ENCODE data around the gene PAX5. TPM values are rescaled to one million over a fixed set of nuclear protein-coding genes. Genes with fewer than 3 reads are reported as not detected.
A peak's percentile ranks its signal among the peaks of the same experiment; 100 is the strongest.

PAX5 gene
- polyA plus RNA-seq, 1 of the 3 experiments (the other 2 are of a cell fraction) = 0.05 TPM

DNA sequence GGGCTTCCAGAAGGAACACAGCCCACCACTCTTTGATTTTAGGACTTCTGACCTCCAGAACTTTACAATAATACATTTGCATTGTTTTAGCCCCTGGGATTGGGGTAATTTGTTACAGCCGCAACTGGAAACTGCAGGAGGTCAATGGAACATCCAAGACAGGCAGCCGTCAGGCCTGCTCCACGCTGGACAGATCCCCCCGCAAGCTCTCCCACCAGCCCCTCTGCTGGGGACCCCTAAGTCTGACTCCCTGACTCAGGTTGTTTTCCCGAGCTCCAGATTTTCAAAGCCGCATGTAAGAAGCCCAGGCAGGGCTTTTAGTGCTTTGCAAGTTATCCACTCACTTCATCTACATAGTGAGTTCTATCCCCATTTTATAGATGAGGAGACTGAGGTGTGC lies 127.6 kb downstream of the PAX5 start:
- no peak overlapping the region for H3K4me3 ChIP-seq (ENCODE audit: low read depth in 2 of 2, low read length in 1 of 2)
- DNase-seq = no peak
- no peaks in the 10 kb centered on the region for H3K9me2 ChIP-seq
- H3F3A ChIP-seq (replicated peaks; ENCODE audit: insufficient read depth) = no peaks in the 10 kb centered on the region
- H3K9me3 ChIP-seq = no peaks in the 10 kb centered on the region
- H3K4me2 ChIP-seq = no peak overlapping the region
- peaks cover 3 to 10% of the 10 kb centered on the region in 2 experiments; a peak in 1 of 4 replicates for H3K4me1 ChIP-seq (ENCODE audit: control insufficient read depth in 1 of 2, insufficient read depth in 2 of 2, low read depth in 1 of 2, low read length in 1 of 2)
- no peaks in the 10 kb centered on the region for H3K79me2 ChIP-seq (ENCODE audit: insufficient read depth)
- H3K27ac ChIP-seq (ENCODE audit: low read depth in 2 of 2, low read length in 1 of 2) = no peak overlapping the region
- H3K36me3 ChIP-seq (replicated peaks in 1 of 2; ENCODE audit: control insufficient read depth in 1 of 2, insufficient read depth in 2 of 2, low read length in 1 of 2) = no peaks in the 10 kb centered on the region
- H3K27me3 ChIP-seq (ENCODE audit: insufficient read depth) = peaks cover 30% of the 10 kb centered on the region; the same call in 1 of the 2 replicates
- WGBS (ENCODE audit: low lambda C conversion rate) = 82% methylated on average over 5 of the region's 6 CpGs
- H3K9ac ChIP-seq = no peak overlapping the region
- H2AFZ ChIP-seq (ENCODE audit: low read depth) = no peak overlapping the region
- CTCF ChIA-PET = interaction anchor here (0.8 to 2.4 kb wide), 3 partner anchors 15 to 89 kb away, joined by 3 to 8 read pairs (median 5); no protein-coding TSS in a partner anchor
- POLR2A ChIA-PET = no interaction called here
- H4K20me1 ChIP-seq (ENCODE audit: insufficient read depth) = no peaks in the 10 kb centered on the region
- TF ChIP-seq, protein P1, sequence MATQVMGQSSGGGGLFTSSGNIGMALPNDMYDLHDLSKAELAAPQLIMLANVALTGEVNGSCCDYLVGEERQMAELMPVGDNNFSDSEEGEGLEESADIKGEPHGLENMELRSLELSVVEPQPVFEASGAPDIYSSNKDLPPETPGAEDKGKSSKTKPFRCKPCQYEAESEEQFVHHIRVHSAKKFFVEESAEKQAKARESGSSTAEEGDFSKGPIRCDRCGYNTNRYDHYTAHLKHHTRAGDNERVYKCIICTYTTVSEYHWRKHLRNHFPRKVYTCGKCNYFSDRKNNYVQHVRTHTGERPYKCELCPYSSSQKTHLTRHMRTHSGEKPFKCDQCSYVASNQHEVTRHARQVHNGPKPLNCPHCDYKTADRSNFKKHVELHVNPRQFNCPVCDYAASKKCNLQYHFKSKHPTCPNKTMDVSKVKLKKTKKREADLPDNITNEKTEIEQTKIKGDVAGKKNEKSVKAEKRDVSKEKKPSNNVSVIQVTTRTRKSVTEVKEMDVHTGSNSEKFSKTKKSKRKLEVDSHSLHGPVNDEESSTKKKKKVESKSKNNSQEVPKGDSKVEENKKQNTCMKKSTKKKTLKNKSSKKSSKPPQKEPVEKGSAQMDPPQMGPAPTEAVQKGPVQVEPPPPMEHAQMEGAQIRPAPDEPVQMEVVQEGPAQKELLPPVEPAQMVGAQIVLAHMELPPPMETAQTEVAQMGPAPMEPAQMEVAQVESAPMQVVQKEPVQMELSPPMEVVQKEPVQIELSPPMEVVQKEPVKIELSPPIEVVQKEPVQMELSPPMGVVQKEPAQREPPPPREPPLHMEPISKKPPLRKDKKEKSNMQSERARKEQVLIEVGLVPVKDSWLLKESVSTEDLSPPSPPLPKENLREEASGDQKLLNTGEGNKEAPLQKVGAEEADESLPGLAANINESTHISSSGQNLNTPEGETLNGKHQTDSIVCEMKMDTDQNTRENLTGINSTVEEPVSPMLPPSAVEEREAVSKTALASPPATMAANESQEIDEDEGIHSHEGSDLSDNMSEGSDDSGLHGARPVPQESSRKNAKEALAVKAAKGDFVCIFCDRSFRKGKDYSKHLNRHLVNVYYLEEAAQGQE (IDR thresholded peaks at IDR 0.05; ENCODE audit: low read depth, low read length) = 0 out of 2 replicates have a peak, but pooled peaks have one; percentile 35
- no peak for TF ChIP-seq FOXM1 (IDR thresholded peaks at IDR 0.05; ENCODE audit: low read depth)

DNA sequence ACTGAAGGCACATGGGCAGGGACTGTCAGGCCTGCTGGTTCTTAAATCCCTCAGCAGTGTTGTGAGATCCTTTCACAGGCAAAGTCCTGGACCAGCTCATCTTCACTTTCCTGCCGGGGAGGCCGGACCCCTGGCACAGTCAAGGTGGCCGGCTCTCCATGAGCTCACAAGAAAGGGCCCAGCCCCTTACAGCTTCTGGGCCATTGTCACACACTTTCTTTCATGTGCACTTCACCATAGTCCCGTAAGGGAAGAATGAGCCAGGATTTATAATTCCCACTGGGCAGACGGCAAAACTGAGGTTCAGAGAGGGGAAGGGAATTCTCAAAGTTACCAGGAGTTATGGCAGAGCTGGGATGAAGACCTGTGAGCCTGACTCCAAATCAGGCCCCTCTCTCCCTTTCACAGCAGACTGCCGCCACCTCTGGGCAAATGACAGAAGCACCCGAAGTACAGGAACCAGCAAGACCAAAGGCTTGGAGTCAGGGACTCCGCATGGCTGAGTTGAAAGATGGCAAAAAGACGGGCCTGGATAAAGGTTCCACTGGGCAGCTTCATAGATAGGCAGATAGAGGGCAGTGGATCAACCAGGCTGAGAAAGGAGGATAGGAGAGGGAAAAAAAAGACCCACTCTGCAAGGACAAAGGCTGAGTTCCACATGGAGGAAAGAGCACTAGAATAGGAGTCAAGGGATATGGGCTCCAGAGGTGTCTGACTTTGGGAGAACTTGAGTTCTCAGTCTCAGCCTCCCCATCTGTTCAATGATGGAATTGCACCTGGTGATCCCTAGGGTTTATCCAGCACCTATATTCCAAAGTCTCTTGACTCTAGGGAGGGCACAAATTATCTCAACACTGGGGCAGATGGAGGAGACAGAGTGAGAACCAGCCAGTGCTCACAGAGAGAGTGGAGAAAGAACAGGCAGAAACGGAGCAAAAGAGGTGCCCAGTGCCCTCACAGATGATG lies 128.7 kb downstream of the PAX5 start:
- no peak for DNase-seq
- TF ChIP-seq CHD2 (IDR thresholded peaks at IDR 0.05; ENCODE audit: low read length, partially characterized antibody) (no peak), SMC3 (IDR thresholded peaks at IDR 0.05; ENCODE audit: low read depth, low read length) (peak; percentile 8; the same call in 1 of the 2 replicates), RAD21 (IDR thresholded peaks at IDR 0.05; ENCODE audit: low read length) (peak; percentile 43), RXRA (IDR thresholded peaks at IDR 0.05; ENCODE audit: borderline replicate concordance, low read depth) (no peak), FOXJ3 (CRISPR knock-in tag; IDR thresholded peaks at IDR 0.05) (no peak), ELF1 (IDR thresholded peaks at IDR 0.05) (no peak), EZH2phosphoT487 (IDR thresholded peaks at IDR 0.05; ENCODE audit: borderline replicate concordance, low read depth) (no peak)
- TF ChIP-seq, protein P2, sequence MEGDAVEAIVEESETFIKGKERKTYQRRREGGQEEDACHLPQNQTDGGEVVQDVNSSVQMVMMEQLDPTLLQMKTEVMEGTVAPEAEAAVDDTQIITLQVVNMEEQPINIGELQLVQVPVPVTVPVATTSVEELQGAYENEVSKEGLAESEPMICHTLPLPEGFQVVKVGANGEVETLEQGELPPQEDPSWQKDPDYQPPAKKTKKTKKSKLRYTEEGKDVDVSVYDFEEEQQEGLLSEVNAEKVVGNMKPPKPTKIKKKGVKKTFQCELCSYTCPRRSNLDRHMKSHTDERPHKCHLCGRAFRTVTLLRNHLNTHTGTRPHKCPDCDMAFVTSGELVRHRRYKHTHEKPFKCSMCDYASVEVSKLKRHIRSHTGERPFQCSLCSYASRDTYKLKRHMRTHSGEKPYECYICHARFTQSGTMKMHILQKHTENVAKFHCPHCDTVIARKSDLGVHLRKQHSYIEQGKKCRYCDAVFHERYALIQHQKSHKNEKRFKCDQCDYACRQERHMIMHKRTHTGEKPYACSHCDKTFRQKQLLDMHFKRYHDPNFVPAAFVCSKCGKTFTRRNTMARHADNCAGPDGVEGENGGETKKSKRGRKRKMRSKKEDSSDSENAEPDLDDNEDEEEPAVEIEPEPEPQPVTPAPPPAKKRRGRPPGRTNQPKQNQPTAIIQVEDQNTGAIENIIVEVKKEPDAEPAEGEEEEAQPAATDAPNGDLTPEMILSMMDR (IDR thresholded peaks at IDR 0.05) = no peak; the same call in 1 of the 2 replicates
- TF ChIP-seq, protein P3, sequence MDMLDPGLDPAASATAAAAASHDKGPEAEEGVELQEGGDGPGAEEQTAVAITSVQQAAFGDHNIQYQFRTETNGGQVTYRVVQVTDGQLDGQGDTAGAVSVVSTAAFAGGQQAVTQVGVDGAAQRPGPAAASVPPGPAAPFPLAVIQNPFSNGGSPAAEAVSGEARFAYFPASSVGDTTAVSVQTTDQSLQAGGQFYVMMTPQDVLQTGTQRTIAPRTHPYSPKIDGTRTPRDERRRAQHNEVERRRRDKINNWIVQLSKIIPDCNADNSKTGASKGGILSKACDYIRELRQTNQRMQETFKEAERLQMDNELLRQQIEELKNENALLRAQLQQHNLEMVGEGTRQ (IDR thresholded peaks at IDR 0.05; ENCODE audit: borderline replicate concordance, low read depth, low read length) = no peak
- TF ChIP-seq, protein P4, sequence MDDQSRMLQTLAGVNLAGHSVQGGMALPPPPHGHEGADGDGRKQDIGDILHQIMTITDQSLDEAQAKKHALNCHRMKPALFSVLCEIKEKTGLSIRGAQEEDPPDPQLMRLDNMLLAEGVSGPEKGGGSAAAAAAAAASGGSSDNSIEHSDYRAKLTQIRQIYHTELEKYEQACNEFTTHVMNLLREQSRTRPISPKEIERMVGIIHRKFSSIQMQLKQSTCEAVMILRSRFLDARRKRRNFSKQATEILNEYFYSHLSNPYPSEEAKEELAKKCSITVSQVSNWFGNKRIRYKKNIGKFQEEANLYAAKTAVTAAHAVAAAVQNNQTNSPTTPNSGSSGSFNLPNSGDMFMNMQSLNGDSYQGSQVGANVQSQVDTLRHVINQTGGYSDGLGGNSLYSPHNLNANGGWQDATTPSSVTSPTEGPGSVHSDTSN (IDR thresholded peaks at IDR 0.05) = no peak
- no peaks in the 10 kb centered on the region for H3K9me2 ChIP-seq
- H3K27me3 ChIP-seq (ENCODE audit: insufficient read depth) = peaks cover 23% of the 10 kb centered on the region; the same call in 1 of the 2 replicates
- peaks cover 3 to 10% of the 10 kb centered on the region in 2 experiments; a peak in 1 of 4 replicates for H3K4me1 ChIP-seq (ENCODE audit: control insufficient read depth in 1 of 2, insufficient read depth in 2 of 2, low read depth in 1 of 2, low read length in 1 of 2)
- H4K20me1 ChIP-seq (ENCODE audit: insufficient read depth) = no peaks in the 10 kb centered on the region
- H2AFZ ChIP-seq (ENCODE audit: low read depth) = no peak overlapping the region
- no peak overlapping the region for H3K4me2 ChIP-seq
- H3F3A ChIP-seq (replicated peaks; ENCODE audit: insufficient read depth) = no peaks in the 10 kb centered on the region
- POLR2A ChIA-PET = interaction anchor here (0.7 kb wide), 1 partner anchor 1020 kb away, joined by 3 read pairs; no protein-coding TSS in a partner anchor
- 86% methylated on average over 10 of the region's 10 CpGs for WGBS (ENCODE audit: low lambda C conversion rate)
- H3K9ac ChIP-seq = no peak overlapping the region
- CTCF ChIA-PET = interaction anchor here (0.7 to 2.1 kb wide), 4 partner anchors 14 to 291 kb away, joined by 3 to 8 read pairs (median 3); no protein-coding TSS in a partner anchor
- H3K4me3 ChIP-seq (ENCODE audit: low read depth in 2 of 2, low read length in 1 of 2) = no peak overlapping the region
- H3K79me2 ChIP-seq (ENCODE audit: insufficient read depth) = no peaks in the 10 kb centered on the region
- H3K36me3 ChIP-seq (replicated peaks in 1 of 2; ENCODE audit: control insufficient read depth in 1 of 2, insufficient read depth in 2 of 2, low read length in 1 of 2) = no peaks in the 10 kb centered on the region
- no peaks in the 10 kb centered on the region for H3K9me3 ChIP-seq
- no peak overlapping the region for H3K27ac ChIP-seq (ENCODE audit: low read depth in 2 of 2, low read length in 1 of 2)
